Measurements from ENCODE around the gene CAB39L.

Gene CAB39L

DNA sequence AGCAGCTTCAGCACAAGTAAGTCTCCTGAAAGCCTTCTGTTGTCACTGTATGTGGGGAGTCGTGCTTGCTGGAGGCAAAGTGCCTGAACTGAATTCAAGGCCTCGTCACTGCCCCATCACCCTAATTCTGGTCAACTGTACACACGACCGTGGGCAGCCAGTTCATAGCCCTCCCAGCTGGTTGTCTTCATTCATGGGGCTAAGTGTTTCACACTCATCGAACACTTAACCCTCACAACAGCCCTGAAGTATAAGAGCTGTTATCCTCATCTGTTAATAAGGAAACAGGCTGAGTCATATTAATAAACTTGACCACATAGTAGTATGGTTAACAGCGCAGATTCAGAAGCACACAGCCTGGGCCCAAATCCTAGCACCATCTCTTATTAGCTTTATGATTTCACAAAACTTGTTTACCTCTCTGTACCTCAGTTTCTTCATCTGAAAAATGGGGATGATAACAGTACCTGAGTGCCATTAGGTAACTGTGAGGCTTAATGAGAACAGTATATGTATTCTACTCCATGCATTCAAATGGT lies 129.5 kb downstream of the CAB39L start:
- no peak for TF ChIP-seq YY1 (IDR thresholded peaks at IDR 0.05; ENCODE audit: low read depth)
- TF ChIP-seq EP300 (IDR thresholded peaks at IDR 0.05; ENCODE audit: borderline replicate concordance), result no peak
- TF ChIP-seq TEAD4 (IDR thresholded peaks at IDR 0.05), result no peak
- TF ChIP-seq FOXM1 (IDR thresholded peaks at IDR 0.05; ENCODE audit: borderline replicate concordance, low read depth), result no peak
- TF ChIP-seq EGR1 (IDR thresholded peaks at IDR 0.05), result no peak
- no peak for TF ChIP-seq NFIC (IDR thresholded peaks at IDR 0.05)
- TF ChIP-seq, protein P1, sequence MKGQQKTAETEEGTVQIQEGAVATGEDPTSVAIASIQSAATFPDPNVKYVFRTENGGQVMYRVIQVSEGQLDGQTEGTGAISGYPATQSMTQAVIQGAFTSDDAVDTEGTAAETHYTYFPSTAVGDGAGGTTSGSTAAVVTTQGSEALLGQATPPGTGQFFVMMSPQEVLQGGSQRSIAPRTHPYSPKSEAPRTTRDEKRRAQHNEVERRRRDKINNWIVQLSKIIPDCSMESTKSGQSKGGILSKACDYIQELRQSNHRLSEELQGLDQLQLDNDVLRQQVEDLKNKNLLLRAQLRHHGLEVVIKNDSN (IDR thresholded peaks at IDR 0.05), result no peak
- no peak for TF ChIP-seq ZBTB7A (IDR thresholded peaks at IDR 0.05; ENCODE audit: low read depth)
- TF ChIP-seq CREB1 (IDR thresholded peaks at IDR 0.05; ENCODE audit: low read depth), result no peak

DNA sequence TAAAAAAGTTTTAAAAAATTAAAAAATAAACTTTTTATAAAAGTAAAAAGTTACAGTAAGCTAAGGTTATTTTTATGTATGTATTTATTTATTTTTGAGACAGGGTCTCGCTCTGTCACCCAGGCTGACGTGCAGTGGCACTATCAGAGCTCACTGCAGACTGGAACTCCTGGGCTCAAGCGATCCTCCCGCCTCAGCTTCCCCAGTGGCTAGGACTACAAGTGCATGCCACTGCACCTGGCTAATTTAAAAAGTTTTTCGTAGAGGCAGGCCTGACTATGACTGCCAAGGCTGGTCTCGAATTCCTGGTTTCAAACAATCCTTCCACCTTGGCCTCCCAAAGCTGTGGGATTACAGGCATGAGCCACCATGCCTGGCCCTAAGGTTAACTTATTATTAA lies 132.0 kb downstream of the CAB39L start:
- TF ChIP-seq TEAD4 (IDR thresholded peaks at IDR 0.05) (no peak), CREB1 (IDR thresholded peaks at IDR 0.05; ENCODE audit: low read depth) (no peak), FOXM1 (IDR thresholded peaks at IDR 0.05; ENCODE audit: borderline replicate concordance, low read depth) (no peak), EP300 (IDR thresholded peaks at IDR 0.05; ENCODE audit: borderline replicate concordance) (no peak), NFIC (IDR thresholded peaks at IDR 0.05) (no peak), TCF12 (IDR thresholded peaks at IDR 0.05; ENCODE audit: low read depth) (no peak), RAD21 (IDR thresholded peaks at IDR 0.05; ENCODE audit: low read depth) (no peak), EGR1 (IDR thresholded peaks at IDR 0.05) (no peak), YY1 (IDR thresholded peaks at IDR 0.05; ENCODE audit: low read depth) (no peak), TAF1 (IDR thresholded peaks at IDR 0.05; ENCODE audit: low read depth) (no peak)
- TF ChIP-seq, protein P1 (IDR thresholded peaks at IDR 0.05), result no peak
- TF ChIP-seq, protein P2, sequence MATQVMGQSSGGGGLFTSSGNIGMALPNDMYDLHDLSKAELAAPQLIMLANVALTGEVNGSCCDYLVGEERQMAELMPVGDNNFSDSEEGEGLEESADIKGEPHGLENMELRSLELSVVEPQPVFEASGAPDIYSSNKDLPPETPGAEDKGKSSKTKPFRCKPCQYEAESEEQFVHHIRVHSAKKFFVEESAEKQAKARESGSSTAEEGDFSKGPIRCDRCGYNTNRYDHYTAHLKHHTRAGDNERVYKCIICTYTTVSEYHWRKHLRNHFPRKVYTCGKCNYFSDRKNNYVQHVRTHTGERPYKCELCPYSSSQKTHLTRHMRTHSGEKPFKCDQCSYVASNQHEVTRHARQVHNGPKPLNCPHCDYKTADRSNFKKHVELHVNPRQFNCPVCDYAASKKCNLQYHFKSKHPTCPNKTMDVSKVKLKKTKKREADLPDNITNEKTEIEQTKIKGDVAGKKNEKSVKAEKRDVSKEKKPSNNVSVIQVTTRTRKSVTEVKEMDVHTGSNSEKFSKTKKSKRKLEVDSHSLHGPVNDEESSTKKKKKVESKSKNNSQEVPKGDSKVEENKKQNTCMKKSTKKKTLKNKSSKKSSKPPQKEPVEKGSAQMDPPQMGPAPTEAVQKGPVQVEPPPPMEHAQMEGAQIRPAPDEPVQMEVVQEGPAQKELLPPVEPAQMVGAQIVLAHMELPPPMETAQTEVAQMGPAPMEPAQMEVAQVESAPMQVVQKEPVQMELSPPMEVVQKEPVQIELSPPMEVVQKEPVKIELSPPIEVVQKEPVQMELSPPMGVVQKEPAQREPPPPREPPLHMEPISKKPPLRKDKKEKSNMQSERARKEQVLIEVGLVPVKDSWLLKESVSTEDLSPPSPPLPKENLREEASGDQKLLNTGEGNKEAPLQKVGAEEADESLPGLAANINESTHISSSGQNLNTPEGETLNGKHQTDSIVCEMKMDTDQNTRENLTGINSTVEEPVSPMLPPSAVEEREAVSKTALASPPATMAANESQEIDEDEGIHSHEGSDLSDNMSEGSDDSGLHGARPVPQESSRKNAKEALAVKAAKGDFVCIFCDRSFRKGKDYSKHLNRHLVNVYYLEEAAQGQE (IDR thresholded peaks at IDR 0.05; ENCODE audit: low read depth), result no peak

DNA sequence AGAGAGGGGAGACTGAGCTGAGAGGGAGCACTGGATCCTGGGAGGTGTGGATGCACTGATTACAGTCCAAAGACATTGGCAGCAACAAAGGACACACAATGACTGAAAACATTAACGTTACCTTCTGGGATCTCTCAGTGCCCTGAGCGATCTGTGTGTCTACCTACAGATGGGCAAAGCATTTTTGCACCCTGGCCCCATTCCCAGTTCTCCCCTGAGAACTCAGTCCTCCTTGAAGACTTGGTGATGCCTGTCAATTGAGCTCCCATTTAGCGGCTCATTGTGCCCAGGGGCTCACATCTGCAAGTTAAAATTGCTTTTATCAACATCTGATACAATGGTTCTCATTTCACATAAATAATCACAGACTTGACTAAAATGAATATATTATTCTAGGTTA lies 133.6 kb downstream of the CAB39L start:
- no peak for TF ChIP-seq ZBTB7A (IDR thresholded peaks at IDR 0.05; ENCODE audit: low read depth)
- TF ChIP-seq, protein P2 (IDR thresholded peaks at IDR 0.05; ENCODE audit: low read depth), result no peak
- TF ChIP-seq CEBPB (IDR thresholded peaks at IDR 0.05), result no peak
- TF ChIP-seq TAF1 (IDR thresholded peaks at IDR 0.05; ENCODE audit: low read depth), result no peak
- no peak for TF ChIP-seq EP300 (IDR thresholded peaks at IDR 0.05; ENCODE audit: borderline replicate concordance)
- TF ChIP-seq NFIC (IDR thresholded peaks at IDR 0.05), result no peak
- TF ChIP-seq EGR1 (IDR thresholded peaks at IDR 0.05), result no peak
- no peak for TF ChIP-seq TCF12 (IDR thresholded peaks at IDR 0.05; ENCODE audit: low read depth)
- TF ChIP-seq TEAD4 (IDR thresholded peaks at IDR 0.05), result no peak
- no peak for TF ChIP-seq RAD21 (IDR thresholded peaks at IDR 0.05; ENCODE audit: low read depth)
- TF ChIP-seq, protein P1 (IDR thresholded peaks at IDR 0.05), result no peak
- no peak for TF ChIP-seq YY1 (IDR thresholded peaks at IDR 0.05; ENCODE audit: low read depth)
- TF ChIP-seq, protein P3, sequence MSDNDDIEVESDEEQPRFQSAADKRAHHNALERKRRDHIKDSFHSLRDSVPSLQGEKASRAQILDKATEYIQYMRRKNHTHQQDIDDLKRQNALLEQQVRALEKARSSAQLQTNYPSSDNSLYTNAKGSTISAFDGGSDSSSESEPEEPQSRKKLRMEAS (IDR thresholded peaks at IDR 0.05), result no peak
- TF ChIP-seq CREB1 (IDR thresholded peaks at IDR 0.05; ENCODE audit: low read depth), result no peak
- TF ChIP-seq FOXM1 (IDR thresholded peaks at IDR 0.05; ENCODE audit: borderline replicate concordance, low read depth), result no peak

DNA sequence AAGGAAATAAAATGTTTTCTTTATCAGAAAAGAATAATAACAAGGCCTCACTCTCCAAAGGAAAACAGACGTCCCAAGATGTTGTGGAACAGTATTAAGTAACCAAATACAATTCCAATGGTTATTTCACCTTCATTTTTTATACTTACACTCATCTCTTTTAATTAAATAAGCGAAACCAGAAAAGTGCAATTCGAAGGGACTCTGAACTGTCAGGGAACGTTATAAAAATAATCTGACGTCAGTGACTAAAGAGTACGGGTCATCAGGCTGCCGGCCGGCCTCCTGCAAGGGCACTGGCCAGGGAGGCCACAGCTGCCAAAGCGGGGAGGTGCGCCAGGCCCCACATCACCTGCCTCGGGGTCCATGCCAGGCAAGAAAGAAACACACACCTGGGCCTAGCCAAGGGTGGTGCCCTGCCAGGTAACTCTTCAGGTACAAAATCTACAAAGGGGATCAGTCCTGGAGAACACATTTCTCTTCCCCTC lies 134.9 kb downstream of the CAB39L start:
- TF ChIP-seq, protein P3 (IDR thresholded peaks at IDR 0.05), result no peak
- no peak for TF ChIP-seq CREB1 (IDR thresholded peaks at IDR 0.05; ENCODE audit: low read depth)
- TF ChIP-seq TCF12 (IDR thresholded peaks at IDR 0.05; ENCODE audit: low read depth), result no peak
- no peak for TF ChIP-seq YY1 (IDR thresholded peaks at IDR 0.05; ENCODE audit: low read depth)
- TF ChIP-seq, protein P2 (IDR thresholded peaks at IDR 0.05; ENCODE audit: low read depth), result no peak
- TF ChIP-seq FOXM1 (IDR thresholded peaks at IDR 0.05; ENCODE audit: borderline replicate concordance, low read depth), result no peak

Measured in Ishikawa (cell line).